SW480 (cell line): ENCODE measurements around the gene CBFA2T2.
"Not testable (repeated sequence)": the region's sequence is repeated elsewhere in the genome, so short reads cannot be mapped to it uniquely, and the experiment has no call there.

Source experiments
- DNase-seq: peaks from one replicate; pipeline ENCODE4 v3.0.0-alpha.2; 2016; ENCODE audit warnings: low spot score

Gene CBFA2T2

DNA sequence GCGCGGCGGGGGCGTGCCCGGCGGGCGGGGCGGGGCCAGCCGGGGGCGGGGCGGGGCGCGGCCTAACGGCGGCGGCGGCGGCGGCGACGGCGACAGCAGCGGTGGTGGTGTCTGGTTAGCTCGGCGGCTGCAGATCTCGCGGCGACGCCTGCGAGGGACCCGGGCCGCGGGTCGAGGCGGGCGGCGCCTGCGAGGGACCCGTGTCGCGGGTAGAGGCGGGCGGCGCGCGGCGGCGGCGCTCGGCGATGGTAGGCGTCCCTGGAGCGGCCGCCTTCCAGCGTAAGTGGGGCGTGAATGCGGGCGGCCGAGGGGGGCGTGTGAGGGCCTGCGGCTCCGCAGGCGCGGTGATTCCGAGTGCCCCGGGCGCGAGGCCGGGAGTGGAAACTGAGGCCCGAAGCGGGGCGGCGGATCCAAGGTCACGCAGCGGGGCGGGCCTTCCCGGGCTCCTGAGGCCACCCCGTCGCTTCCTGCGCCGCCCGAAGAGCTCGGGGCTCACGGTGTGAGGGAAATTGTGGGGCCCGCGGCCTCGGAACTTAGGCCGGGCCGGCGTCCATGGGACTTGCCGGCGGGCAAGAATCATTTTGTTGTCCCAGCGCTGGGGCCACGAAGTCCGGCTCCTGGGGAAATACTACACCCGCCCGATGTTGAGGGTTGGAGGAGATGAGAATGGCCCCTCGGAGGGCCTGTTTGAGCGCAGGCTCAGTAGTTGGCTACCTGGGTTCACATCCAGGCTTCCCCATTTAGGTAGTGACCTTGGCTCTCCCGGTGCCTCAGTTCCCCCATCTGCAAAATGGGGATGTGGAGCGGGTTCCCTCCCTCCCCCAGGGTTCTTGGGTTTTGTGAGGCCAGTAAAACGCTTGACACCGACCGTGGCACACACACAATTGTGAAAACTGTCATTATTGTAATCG lies at the start of gene CBFA2T2:
TSS of gene CBFA2T2 (plus strand) at position 74 of the 911 bp plus-strand sequence. CDS start at position 246, 172 bp downstream.
- DNase-seq = peak; percentile 58

DNA sequence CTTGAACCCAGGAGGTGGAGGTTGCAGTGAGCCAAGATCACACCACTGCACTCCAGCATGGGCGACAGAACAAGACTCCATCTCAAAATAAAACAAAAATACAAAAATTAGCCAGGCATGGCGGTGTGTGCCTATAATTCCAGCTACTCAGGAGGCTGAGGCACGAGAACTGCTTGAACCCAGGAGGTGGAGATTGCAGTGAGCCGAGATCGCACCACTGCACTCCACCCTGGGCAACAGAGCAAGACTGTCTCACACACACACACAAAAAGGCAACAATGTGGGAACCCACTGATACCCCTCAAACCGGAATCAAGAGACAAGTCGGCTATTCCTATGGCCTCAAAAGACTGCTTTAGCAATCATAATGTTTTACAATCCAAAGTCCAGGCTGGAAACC lies 49.3 kb upstream of the CBFA2T2 start:
- not testable (repeated sequence) for DNase-seq

DNA sequence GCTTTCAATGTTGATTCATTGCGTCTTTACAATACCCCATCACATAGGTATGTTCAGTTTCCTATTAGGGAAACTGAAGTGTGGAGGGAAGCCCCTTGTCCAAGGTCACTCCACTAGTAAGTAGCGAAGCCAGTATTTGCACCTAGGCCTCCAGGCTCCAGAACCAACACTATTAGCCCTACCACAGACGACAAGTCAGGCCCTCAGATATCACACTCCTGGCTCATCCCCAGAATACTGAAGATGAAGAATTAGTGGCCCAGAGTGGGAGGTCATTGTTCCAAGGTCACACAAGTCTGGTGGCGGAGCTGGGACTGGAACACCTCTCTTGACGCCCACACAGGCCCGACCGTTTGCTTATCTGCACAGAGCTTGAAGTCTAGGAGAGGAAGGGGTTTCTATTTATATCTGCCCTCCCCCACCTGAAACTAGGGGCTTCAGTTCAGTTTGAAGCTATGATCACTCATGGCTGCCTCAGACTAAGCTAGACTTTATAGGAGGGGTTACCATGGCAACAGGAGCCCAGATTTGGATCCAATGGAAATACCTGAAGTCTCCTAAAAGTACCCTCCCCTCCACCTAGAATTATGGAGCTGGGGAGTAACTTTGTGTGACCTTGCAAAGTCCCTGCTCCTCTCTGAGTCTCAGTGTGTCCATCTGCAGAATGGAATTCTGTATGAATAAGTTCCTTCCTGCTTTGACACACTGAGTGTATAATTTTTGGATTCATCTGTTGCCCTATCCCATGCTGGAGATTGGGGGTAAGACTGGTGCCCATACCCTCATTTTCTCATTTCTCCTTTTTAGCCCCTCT lies 48.5 kb upstream of the CBFA2T2 start:
- DNase-seq = no peak

DNA sequence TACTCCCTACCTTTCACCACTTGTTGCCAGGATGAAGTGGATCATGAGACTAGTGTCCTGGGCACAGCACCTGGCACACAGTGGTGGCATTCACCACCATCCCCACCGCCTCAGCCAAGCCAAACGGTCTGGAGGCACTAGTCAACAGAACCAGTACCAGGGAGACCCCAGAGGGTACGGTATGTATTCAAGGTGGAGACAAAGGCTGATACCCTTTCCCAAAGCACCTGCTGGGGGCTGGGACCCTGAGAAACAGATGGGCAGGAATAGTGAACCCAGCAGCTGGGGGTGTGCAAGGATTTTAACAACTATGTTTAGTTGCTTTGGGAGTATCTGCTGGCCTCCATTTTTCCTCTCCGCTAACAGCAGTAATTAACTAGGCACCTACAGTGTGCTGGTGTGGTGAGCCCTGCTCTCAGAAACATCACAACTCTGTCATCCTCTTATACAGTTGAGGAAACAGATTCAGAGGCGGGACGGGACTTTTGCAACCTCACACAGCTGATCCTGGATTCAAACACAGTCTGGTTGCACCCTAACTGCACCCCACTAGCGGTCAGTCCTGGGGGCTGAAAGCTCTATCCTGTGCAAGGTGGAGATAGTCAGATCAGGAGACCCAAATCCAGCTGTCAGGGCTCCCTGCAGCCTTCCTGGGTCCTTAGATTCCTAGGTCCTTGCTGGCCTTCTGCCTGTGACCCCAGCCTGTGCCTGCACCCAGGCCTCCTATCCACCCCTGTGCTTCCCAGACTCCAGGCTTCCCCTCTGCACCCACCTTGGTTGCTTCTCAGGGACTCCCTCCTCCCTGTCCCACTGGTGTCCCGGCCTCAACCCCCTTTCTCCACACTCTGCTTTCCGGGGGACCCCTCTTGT lies 47.5 kb upstream of the CBFA2T2 start:
- no peak for DNase-seq

DNA sequence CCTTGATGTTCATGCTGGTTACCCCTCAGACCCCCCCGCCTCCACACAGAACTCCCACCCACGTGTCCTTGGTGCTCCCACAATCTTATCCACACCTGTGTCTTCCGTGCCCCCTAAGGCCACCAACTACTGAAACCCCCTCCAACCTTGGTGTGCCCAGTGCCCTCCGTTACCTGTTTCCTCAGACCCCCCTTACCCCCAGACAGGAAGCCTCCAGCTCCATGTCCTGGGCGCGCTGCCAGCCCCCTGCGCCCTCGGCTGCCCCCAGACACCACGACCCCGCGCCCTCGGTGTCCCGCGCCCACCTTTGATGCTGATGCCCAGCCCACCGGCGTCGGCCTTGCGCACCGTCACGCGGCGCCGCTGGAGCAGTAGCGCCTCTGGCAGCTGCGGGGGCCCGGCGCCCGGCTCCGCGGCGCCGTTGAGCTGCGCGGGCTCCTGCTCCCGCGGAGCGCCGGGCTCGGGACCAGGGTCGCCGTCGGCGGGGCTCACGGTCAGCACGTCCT lies 46.8 kb upstream of the CBFA2T2 start:
- no peak for DNase-seq

DNA sequence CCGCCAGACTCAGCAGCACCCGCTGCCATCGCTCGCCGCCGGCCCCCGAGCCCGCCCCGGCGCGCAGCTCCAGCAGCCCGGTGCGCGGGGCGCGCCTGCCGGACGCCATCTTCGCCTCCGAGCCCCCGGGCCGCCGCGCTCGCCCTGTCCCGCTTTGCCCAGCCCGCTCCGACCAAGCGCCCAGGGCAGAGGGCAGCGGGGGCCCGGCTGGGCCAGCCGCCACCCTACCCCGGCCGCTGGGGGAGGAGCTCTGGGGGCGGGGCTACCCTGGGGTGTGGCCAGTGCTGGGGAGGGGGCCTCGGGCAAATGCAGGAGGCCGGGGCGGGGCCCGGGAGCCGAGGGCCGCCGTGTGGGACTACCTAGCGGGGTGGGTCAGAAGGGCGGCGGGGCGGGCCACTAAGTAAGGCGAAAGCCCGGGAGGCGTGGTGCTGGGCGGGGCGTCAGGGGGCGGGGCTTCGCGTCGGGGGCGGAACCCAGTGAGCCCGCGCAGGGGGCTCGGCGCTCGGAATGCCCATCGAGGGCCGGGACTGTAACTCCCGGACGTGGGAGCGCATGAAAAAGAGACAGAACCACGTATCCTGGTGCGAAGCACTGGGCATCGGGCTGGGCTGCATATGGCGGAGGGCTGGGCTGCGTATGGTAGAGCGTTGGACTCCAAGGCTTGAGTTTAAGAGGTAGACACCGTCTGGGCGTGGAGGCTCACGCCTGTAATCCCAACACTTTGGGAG lies 46.2 kb upstream of the CBFA2T2 start, which contains the start of gene SNTA1:
TSS of gene SNTA1 (minus strand) at position 252 of the 728 bp plus-strand sequence. CDS start at position 109, 143 bp downstream.
- peak; percentile 93 for DNase-seq

DNA sequence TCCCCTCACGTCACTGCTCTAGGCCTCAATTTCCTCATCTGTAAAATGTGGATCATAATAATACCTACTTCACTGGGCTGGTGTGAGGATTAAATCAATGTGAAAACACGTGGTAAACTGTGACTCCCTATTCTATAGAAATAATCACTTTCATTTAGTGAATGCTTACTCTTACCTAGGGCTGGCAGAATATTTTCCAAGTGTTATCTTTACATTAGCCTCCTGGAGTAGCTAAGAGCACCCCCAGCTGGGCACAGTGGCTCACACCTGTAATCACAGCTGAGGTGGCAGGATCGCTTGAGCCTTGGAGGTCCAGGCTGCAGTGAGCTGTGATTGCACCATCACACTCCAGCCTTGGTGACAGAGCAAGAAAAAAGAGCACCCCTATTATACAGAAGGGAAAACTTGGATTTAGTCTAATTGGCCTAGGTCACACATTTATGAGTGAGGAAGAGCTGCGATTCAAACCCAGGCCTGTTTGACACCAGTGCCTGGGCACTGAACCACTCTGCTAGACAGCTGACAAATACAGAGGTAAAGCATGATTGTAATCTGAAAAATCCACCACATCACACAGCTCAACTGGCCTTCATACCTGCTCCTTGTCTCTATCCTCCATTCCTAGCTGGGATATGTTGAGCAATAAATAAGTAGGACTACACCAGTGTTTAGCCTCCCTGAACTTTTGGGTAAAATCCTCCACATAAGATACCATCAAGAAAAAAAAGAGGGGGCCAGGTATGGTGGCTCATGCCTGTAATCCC lies 44.9 kb upstream of the CBFA2T2 start:
- peak; percentile 56 for DNase-seq

DNA sequence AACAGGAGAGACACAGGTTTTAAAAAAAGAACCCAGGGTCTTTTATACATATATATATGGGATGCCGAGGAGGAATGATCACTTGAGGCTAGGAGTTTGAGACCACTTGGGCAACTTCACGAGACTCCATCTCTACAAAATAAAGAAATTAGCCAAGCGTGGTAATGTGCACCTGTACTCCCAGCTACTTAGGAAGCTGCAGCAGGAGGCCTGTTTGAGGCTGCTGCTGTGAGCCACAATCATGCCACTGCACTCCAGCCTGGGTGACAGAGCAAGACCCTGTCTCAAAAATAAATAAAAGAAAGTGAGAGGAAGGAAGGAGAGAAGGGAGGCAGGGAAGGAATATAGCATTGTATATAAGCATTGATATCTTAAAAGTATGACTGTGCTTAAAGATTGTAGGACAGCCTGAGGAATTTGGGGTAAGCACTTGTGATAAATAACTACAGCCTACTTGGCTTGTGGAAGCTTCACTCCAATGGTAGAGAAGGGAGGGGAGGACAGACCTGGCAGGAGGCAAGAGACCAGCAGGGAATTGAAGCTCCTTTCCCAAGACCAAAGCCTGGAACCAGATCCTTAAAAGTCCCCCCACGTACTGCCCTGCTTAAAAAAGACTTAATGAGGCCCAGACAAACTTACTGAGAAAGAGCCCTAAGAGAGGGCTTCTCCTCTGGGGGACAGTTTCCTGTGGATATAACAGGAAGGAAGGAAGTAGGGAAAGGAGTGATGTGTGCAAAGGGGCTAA lies 43.8 kb upstream of the CBFA2T2 start:
- DNase-seq = no peak

DNA sequence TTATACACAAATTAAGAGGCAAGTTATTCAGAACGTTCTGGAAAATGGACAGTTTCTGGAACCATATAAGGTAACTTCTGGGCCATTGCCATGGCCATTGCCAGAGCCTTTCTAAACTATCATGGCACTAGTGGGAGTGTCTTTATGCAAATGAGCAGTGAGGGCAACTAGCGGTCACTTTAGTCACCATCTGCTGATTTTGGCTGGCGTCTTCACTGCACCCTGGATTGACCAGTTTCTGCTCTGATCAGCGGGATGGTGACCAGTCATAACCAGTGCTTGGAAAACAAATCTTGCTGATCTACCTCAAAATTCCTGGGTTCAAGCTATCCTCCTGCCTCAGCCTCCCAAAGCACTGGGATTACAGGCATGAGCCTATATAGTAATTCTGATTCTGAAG lies 39.0 kb upstream of the CBFA2T2 start:
- no peak for DNase-seq

DNA sequence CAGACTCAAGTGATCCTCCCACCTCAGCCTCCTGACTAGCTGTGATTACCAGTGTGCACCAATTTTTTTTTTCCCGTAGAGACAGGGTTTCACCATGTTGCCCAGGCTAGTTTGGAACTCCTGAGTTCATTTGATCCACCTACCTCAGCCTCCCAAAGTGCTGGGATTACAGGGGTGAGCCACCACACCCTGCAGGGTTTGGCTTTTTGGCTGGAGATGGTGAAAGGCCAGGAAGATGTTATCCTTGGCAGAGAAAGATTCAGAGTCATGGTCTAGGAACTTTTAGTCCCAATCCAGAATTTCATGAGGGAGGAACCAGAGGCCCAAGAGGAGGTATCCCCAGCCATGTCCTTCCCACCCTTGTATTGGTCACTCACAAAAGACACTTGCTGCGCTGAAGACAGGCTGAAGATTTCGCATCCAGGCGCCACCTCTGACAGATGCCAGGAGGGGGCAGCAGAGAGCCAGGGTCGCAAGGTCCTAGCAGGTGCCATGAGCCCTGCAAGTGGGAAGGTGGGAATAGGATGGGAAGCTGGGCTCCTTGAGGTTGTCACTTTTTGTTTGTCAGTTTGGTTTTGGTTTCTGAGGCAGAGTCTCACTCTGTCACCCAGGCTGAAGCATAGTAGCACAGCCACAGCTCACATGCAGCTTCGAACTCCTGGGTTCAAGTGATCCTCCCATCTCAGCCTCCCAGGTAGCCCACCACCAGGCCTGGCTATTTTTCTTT lies 32.8 kb upstream of the CBFA2T2 start:
- peak; percentile 81 for DNase-seq

DNA sequence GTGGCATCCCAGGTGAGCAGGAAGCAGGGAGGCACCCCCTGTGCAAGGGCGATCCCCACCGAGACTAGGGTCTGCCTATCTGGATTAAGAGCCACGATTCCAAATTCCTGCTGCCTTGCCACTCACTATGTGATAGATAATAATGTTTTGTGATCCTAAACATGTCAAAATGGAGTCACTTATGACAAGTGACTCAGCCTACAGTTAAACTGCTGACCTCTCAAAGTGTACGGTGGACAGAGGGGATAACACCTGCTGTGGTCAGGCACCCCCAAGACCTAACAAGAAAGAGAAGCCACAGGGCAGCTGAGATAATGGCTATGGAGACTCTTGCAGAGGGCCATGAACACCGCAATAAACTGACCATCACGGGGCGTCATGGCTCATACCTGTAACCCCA lies 30.3 kb upstream of the CBFA2T2 start:
- DNase-seq = no peak

DNA sequence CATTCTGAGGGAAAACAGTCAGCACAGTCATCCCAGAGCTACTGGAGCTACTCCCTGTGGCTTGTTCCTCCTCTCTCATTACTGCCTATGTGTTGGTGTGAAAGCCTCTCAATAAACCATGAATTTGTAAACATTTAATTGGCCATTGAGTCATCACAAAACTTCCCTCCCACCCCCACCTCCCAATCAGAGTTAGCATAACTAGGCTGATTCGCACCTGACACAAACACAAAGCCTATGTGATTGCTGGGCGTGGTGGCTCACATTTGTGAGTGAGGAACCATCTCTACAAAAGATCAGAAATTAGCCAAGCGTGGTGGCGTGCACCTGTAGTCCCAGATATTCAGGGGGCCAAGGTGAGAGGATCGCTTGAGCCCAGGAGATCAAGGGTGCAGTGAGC lies 29.2 kb upstream of the CBFA2T2 start:
- DNase-seq = peak; percentile 57

DNA sequence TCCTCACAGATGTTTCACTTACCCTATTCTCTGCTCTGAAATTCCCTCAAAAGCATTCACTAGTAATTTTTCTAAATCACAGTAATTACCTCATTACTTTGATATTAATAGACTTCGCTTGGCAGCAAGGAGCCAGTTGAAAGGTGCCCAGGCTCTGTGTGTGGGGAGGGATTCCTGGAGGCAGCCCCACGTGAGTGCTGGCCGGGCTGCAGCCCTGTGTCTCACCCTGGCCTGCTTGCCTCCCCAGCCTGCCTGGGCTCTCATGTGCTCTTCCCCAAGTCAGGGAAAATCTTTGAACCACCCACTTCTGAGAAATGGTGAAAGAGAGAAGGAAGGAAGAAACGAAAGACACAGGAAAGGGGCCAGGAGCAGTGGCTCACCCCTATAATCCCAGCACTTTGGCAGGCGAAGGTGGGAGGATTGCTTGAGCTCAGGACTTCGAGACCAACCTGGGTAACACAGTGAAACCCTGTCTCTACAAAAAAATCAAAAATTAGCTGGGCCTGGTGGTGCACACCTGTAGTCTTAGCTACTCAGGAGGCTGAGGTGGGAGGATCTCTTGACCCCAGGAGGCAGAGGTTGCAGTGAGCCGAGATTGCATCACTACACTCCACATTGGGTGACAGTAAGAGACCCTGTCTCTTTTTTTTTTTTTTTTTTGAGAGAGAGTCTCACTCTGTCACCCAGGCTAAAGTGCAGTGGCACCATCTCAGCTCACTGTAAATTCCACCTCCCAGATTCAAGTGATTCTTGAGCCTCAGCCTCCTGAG lies 26.4 kb upstream of the CBFA2T2 start:
- DNase-seq = no peak

DNA sequence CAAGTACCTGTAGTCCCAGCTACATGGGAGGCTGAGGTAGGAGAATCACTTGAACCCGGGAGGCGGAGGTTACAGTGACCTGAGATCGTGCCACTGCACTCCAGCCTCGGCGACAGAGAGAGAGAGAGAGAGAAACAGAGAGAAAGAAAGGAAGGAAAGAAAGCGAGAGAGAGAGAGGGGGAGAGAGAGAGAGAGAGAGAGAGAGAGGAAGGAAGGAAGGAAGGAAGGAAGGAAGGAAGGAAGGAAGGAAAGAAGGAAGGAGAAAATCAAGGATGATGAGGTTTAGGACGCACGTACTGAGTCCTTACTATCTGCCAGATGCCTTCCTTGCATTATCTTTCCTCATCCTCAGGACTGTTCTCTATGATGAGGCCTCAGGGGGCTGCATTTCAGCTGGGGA lies 25.1 kb upstream of the CBFA2T2 start:
- DNase-seq = not testable (repeated sequence)

DNA sequence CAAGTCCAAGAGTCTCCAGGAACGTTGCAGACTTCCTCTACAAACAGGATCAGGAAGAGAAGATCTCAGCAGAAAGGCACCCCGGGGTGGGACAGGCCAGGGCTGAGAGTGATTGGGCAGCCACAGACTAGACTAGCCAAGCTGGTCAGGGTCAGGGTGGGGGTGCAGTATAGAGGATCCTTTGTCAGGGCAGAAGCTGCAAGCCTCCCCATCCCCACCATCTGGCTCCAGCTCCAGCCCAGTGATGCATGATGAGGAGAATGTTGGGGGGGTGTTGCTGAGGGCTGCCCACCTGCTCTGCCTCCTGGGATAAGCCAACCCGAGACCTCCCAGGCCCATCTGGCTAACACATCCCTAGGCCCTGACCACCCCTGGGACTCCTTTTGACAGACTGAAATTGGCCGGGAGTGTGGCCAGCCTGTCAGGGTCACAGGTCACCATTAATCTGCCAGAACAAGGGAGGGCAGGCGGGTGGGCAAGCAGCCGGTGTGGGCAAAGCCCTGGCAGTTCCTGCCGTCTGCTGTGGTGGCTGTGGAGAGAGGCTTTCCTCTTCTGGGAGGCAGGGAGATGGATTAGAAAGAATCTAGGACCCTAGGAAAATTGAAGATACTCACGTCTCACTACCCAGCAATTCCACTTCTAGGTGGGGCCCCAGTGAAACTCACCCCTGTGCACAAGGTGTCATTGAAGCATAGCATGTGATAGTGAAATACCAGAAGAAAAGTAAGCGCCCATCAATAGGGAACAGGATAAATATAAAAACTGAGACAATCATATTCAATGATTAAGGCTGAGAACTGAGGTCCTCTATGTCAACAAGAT lies 24.2 kb upstream of the CBFA2T2 start:
- no peak for DNase-seq

DNA sequence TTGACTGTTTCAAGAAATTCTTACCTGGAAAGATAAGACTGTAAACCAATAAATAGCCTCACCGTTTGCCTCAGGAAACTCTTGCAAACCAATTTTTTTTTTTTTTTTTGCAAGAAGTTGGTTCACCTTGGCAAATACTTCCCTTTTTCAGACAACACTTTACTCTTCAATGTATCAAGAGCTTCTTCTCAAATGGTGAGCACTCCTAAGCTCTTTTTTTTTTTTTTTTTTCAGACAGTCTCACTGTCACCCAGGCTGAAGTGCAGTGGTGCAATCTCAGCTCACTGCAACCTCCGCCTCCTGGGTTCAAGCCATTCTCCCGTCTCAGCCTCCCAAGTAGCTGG lies 23.6 kb upstream of the CBFA2T2 start:
- DNase-seq = no peak

DNA sequence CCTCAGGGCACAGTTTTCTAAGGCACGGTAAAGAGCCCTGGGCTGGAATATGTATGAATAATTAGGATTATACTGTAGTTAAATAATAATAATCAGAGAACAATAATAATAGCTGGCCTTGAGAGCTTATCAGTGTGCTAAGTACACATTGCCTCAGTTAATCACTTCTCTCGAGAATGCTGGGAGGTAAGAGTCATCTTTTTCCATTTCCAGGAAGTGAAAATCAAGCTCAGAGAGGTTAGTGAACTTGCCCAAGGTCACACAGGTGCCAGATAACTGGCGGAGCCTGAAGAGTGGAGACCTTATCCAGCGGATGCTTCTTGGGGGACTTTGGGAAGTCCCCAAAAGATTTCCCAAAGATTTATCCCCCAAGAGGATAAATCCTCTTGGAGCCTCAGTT lies 19.4 kb upstream of the CBFA2T2 start:
- DNase-seq = no peak
